Activated B cell treated with CpG ODN at 0.5 μM for 24 hours (primary cell): ENCODE measurements around the gene PRKCE. TPM values are rescaled to one million over a fixed set of nuclear protein-coding genes. Genes with fewer than 3 reads are reported as not detected.

Experiments
- ATAC-seq: fragments of 200-7000 bp; cut with Tn5 transposase; one replicate; pipeline ENCODE4 v1.10.0; 2021; ENCODE audit warnings: low read depth, mild to moderate bottlenecking, moderate library complexity
- CTCF ChIA-PET: fragments of 350-600 bp; sonication (Branson Sonifier 250); formaldehyde crosslinking; loops from one replicate; lab custom pipeline; 2021; ENCODE audit warnings: antibody characterized with exemption; lab: Charles Lee
- POLR2A ChIA-PET: fragments of 350-600 bp; sonication (Branson Sonifier 250); formaldehyde crosslinking; loops from one replicate; lab custom pipeline; 2021; ENCODE audit warnings: antibody characterized with exemption; lab: Charles Lee
- DNase-seq: peaks from one replicate; pipeline ENCODE4 v3.0.0; 2022
- H3K27ac Mint-ChIP-seq: one replicate; pipeline ENCODE4 v1.8.0; 2020; ENCODE audit warnings: mixed read lengths
- H3K27me3 Mint-ChIP-seq: one replicate; pipeline ENCODE4 v1.8.0; 2021; ENCODE audit warnings: mixed read lengths
- H3K36me3 Mint-ChIP-seq: one replicate; pipeline ENCODE4 v1.8.0; 2021; ENCODE audit warnings: low read depth, mixed read lengths
- H3K4me1 Mint-ChIP-seq: one replicate; pipeline ENCODE4 v1.8.0; 2021; ENCODE audit warnings: mixed read lengths
- H3K4me3 Mint-ChIP-seq: one replicate; pipeline ENCODE4 v1.8.0; 2020; ENCODE audit warnings: mild to moderate bottlenecking, mixed read lengths
- H3K9me3 Mint-ChIP-seq: one replicate; pipeline ENCODE4 v1.8.0; 2020; ENCODE audit warnings: mixed read lengths
- CTCF ChIP-seq: fragments of 200-600 bp; IDR thresholded peaks from one replicate; pipeline ENCODE4 v1.8.0; 2022; ENCODE audit warnings: antibody characterized with exemption, mild to moderate bottlenecking
- intact Hi-C: fragments of 100-400 bp; cut with micrococcal nuclease; formaldehyde crosslinking; loops from one replicate; pipeline ENCODE4 v1.15.1; 2024
- total RNA-seq: library from RNA; stranded (reverse); gene quantifications from 2 replicates; pipeline ENCODE4 v1.2.3, GENCODE V29; 2022

Gene PRKCE
- total RNA-seq, 1 donor from 2014 or later = 53.8 TPM

- no peak for DNase-seq
- POLR2A ChIA-PET = interaction anchor here (0.6 to 2.4 kb wide), 7 partner anchors 49 to 158 kb away, joined by 3 to 36 read pairs (median 6); partner anchors contain the start of gene PRKCE
- no peak for TF ChIP-seq CTCF
- Mint-ChIP-seq H3K27me3 (no peaks in the 10 kb centered on the region), H3K27ac (peak overlapping the region; percentile 39), H3K36me3 (no peaks in the 10 kb centered on the region), H3K9me3 (no peaks in the 10 kb centered on the region), H3K4me3 (peak overlapping the region; percentile 44), H3K4me1 (peaks cover 76% of the 10 kb centered on the region)
- intact Hi-C loops = loop anchor here (1.0 to 5.0 kb wide), 6 partner anchors 50 to 158 kb away; partner anchors contain the start of gene PRKCE
- CTCF ChIA-PET = interaction anchor here (0.7 to 3.9 kb wide), 33 partner anchors 11 to 211 kb away, joined by 3 to 86 read pairs (median 4); partner anchors contain the start of gene PRKCE
- ATAC-seq = peak; percentile 29
These were observed 126.7 kb downstream of the PRKCE start for GRCh38 chr2:45777996-45778719.

DNA sequence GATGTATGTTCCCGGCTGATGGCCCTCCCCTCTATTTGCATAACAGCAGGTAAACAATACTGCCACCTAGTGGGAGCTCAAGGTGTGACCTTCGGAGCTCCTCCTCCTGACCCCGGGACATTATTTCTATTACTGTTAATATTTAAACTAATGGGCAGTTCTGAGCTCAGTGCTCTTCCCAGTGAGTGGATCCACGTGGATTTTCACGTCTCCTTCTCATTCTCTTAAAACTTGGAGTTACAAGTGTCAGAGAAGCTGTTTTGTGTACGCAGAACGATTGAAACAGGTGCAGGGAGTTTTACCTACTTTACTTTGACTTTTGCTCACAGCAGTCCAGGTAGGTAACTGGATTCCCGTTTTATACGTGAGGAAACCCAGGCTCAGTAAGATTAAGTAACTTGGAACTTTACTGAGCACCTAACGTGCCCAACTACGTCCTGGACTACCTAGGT is 127.3 kb downstream of the PRKCE start:
- Mint-ChIP-seq H3K4me1 (peaks cover 76% of the 10 kb centered on the region), H3K4me3 (peak overlapping the region; percentile 44), H3K36me3 (no peaks in the 10 kb centered on the region), H3K9me3 (no peaks in the 10 kb centered on the region), H3K27ac (peak overlapping the region; percentile 39), H3K27me3 (no peaks in the 10 kb centered on the region)
- CTCF ChIA-PET = interaction anchor here (0.6 to 3.9 kb wide), 36 partner anchors 10 to 211 kb away, joined by 3 to 86 read pairs (median 4); partner anchors contain the start of gene PRKCE
- DNase-seq = peak; percentile 35
- POLR2A ChIA-PET = interaction anchor here (0.6 to 2.4 kb wide), 8 partner anchors 21 to 128 kb away, joined by 3 to 36 read pairs (median 6); partner anchors contain the start of gene PRKCE
- TF ChIP-seq CTCF = no peak
- intact Hi-C loops = loop anchor here (1.0 to 5.0 kb wide), 6 partner anchors 50 to 158 kb away; partner anchors contain the start of gene PRKCE
- ATAC-seq = peak; percentile 83

GRCh38 chr2:45780541-45781463 is 129.3 kb downstream of the PRKCE start:
- intact Hi-C loops = no loop called here
- no peaks in the 10 kb centered on the region for H3K36me3 Mint-ChIP-seq
- no peak overlapping the region for H3K27ac Mint-ChIP-seq
- H3K9me3 Mint-ChIP-seq = no peaks in the 10 kb centered on the region
- ChIA-PET POLR2A (interaction anchor here (0.8 to 2.4 kb wide), 4 partner anchors 51 to 131 kb away, joined by 3 to 17 read pairs (median 7); no protein-coding TSS in a partner anchor), CTCF (interaction anchor here (1.0 to 3.9 kb wide), 9 partner anchors 8 to 155 kb away, joined by 3 to 86 read pairs (median 8); partner anchors contain the start of gene PRKCE)
- peaks cover 60% of the 10 kb centered on the region for H3K4me1 Mint-ChIP-seq
- DNase-seq (no peak), ATAC-seq (peak; percentile 23)
- no peak overlapping the region for H3K4me3 Mint-ChIP-seq
- no peaks in the 10 kb centered on the region for H3K27me3 Mint-ChIP-seq
- TF ChIP-seq CTCF = no peak

DNA sequence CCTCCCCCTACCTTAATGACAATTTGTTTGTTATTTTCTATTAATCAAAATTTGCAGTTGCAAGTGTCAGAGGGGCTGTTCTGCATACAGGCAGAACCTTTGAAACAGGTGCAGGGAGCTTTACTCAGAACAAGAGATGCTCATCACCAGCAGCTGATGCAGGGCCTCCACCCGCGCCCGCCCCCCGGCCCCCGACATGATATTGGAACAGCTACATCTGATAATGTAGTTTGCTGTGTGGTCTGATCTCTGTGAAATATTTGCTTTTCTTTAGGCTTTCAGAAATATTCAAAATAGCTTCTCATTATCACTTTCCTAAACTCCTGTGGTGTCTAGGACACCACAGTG is 130.0 kb downstream of the PRKCE start:
- ATAC-seq (peak; percentile 32), DNase-seq (no peak)
- no peak overlapping the region for H3K27ac Mint-ChIP-seq
- TF ChIP-seq CTCF = no peak
- ChIA-PET CTCF (interaction anchor here (1.1 to 3.9 kb wide), 7 partner anchors 44 to 154 kb away, joined by 3 to 86 read pairs (median 5); partner anchors contain the start of gene PRKCE), POLR2A (interaction anchor here (0.6 to 2.4 kb wide), 4 partner anchors 18 to 132 kb away, joined by 3 to 11 read pairs (median 3); no protein-coding TSS in a partner anchor)
- H3K4me1 Mint-ChIP-seq = peaks cover 58% of the 10 kb centered on the region
- H3K4me3 Mint-ChIP-seq = no peak overlapping the region
- no peaks in the 10 kb centered on the region for H3K9me3 Mint-ChIP-seq
- no peaks in the 10 kb centered on the region for H3K27me3 Mint-ChIP-seq
- intact Hi-C loops = no loop called here
- no peaks in the 10 kb centered on the region for H3K36me3 Mint-ChIP-seq
